ENCODE results near the gene RIF1.

Gene RIF1

DNA sequence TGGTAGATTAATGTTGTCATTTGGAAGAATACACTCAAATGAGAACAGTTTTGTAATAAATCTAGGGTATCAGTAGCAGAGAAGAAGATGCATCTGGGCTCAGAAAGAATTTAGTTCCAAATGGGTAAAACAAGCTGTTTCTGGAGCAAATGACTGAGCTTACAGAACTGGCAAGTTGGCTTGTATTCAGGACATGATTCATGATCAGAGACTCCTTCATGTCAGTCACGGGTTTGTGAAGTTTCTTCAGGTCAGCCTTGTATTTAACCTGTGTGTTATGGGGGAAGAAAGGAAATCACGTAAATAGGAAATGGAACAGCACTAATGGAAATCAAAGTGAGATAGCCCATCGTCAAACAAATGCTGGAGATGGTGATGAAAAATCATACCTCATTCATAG is 109.1 kb downstream of the RIF1 start (continued):
- no peak for TF ChIP-seq MZF1 (tag by site-specific recombination; IDR thresholded peaks at IDR 0.05; ENCODE audit: borderline replicate concordance)

DNA sequence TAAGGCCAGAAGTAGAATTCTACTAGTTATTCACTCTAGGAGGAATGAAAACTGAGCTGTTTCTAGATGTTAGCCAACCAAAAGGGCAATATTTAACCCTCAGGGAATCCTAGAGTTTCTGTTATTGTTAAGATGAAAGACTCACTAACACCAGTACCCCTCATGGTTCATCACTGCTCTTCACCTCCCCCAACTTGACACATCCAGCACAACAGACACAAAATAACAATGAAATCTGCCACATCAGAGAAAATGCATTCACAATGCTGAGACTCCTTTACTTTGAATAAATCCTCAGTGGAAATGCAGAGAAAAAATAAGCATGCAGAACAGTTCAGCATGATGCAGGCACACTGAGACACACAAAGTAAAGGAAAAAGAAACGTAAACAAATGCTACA is 111.3 kb downstream of the RIF1 start:
- TF ChIP-seq ZNF274 (IDR thresholded peaks at IDR 0.05; ENCODE audit: low read length) (no peak), ZNF274 (tag by site-specific recombination; IDR thresholded peaks at IDR 0.05; ENCODE audit: borderline replicate concordance) (no peak), KLF16 (tag by site-specific recombination; IDR thresholded peaks at IDR 0.05) (no peak), ZNF624 (tag by site-specific recombination; IDR thresholded peaks at IDR 0.05) (no peak), MEIS1 (CRISPR knock-in tag; IDR thresholded peaks at IDR 0.05; ENCODE audit: borderline replicate concordance) (no peak), ZNF473 (tag by site-specific recombination; IDR thresholded peaks at IDR 0.05) (no peak), ZNF23 (tag by site-specific recombination; IDR thresholded peaks at IDR 0.05; ENCODE audit: borderline replicate concordance) (no peak), TSHZ1 (tag by site-specific recombination; IDR thresholded peaks at IDR 0.05; ENCODE audit: borderline replicate concordance) (no peak), FEZF1 (tag by site-specific recombination; IDR thresholded peaks at IDR 0.05) (no peak), ZFHX2 (tag by site-specific recombination; conservative IDR thresholded peaks at IDR 0.05) (no peak), GLI4 (tag by site-specific recombination; IDR thresholded peaks at IDR 0.05) (no peak), PRDM10 (tag by site-specific recombination; IDR thresholded peaks at IDR 0.05) (no peak), ZSCAN23 (tag by site-specific recombination; IDR thresholded peaks at IDR 0.05) (no peak), ZNF426 (tag by site-specific recombination; IDR thresholded peaks at IDR 0.05) (no peak), GFI1B (tag by site-specific recombination; IDR thresholded peaks at IDR 0.05) (no peak), ZNF175 (tag by site-specific recombination; IDR thresholded peaks at IDR 0.05) (no peak), ZNF544 (tag by site-specific recombination; IDR thresholded peaks at IDR 0.05) (no peak)
- TF ChIP-seq, protein P1, sequence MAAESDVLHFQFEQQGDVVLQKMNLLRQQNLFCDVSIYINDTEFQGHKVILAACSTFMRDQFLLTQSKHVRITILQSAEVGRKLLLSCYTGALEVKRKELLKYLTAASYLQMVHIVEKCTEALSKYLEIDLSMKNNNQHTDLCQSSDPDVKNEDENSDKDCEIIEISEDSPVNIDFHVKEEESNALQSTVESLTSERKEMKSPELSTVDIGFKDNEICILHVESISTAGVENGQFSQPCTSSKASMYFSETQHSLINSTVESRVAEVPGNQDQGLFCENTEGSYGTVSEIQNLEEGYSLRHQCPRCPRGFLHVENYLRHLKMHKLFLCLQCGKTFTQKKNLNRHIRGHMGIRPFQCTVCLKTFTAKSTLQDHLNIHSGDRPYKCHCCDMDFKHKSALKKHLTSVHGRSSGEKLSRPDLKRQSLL (tag by site-specific recombination; IDR thresholded peaks at IDR 0.05): no peak
- TF ChIP-seq, protein P2, sequence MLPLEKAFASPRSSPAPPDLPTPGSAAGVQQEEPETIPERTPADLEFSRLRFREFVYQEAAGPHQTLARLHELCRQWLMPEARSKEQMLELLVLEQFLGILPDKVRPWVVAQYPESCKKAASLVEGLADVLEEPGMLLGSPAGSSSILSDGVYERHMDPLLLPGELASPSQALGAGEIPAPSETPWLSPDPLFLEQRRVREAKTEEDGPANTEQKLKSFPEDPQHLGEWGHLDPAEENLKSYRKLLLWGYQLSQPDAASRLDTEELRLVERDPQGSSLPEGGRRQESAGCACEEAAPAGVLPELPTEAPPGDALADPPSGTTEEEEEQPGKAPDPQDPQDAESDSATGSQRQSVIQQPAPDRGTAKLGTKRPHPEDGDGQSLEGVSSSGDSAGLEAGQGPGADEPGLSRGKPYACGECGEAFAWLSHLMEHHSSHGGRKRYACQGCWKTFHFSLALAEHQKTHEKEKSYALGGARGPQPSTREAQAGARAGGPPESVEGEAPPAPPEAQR (tag by site-specific recombination; IDR thresholded peaks at IDR 0.05): no peak
- Histone ChIP-seq H3K27ac (ENCODE audit: extremely low read depth, low read depth, low read length) (no peak overlapping the region), H3K36me3 (ENCODE audit: control insufficient read depth in 2 of 2, insufficient read depth in 1 of 2, low read length in 2 of 2) (no peaks in the 10 kb centered on the region), H3K9me3 (ENCODE audit: control insufficient read depth, insufficient read depth, low read depth, low read length) (no peaks in the 10 kb centered on the region), H3K4me3 (ENCODE audit: low read depth, low read length) (no peak overlapping the region), H3K4me1 (ENCODE audit: control insufficient read depth, insufficient read depth, low read length) (no peaks in the 10 kb centered on the region)
- ChIA-PET POLR2A (no interaction called here), CTCF (no interaction called here)

Data from HEK293 (cell line).